GM12878 (cell line): ENCODE measurements around the gene ACHE.

Experiments used
- ATF2 ChIP-seq: IDR thresholded peaks from 2 replicates; pipeline ENCODE4 v1.6.1; 2012; ENCODE audit warnings: low read length, inconsistent platforms
- EED ChIP-seq: sonication (generic); IDR thresholded peaks from 2 replicates; pipeline ENCODE4 v1.6.1; 2016; ENCODE audit warnings: antibody characterized with exemption, low read depth
- EP300 ChIP-seq, 2 experiments: fragments of 150-350 bp in 1 of 2; IDR thresholded peaks; 2 replicates each; pipeline ENCODE4 v1.6.1; 2011 to 2012; ENCODE audit warnings: low read depth in 2 of 2, low read length in 2 of 2, borderline replicate concordance in 1 of 2, improper control_type of control experiment in 1 of 2, inconsistent platforms in 1 of 2; ENCODE audit not compliant: control insufficient read depth in 1 of 2
- JUNB ChIP-seq: IDR thresholded peaks from 2 replicates; pipeline ENCODE4 v1.6.1; 2016; ENCODE audit warnings: antibody characterized with exemption, mild to moderate bottlenecking
- NFYB ChIP-seq: IDR thresholded peaks from 2 replicates; pipeline ENCODE4 v1.6.1; 2011; ENCODE audit warnings: low read depth, mild to moderate bottlenecking, low read length, improper control_type of control experiment, moderate library complexity; ENCODE audit not compliant: insufficient read depth
- PAX8 ChIP-seq: fragments of 450-650 bp; IDR thresholded peaks from 2 replicates; pipeline ENCODE4 v1.6.1; 2017; ENCODE audit warnings: mild to moderate bottlenecking, moderate library complexity
- PML ChIP-seq: IDR thresholded peaks from 2 replicates; pipeline ENCODE4 v1.6.1; 2012; ENCODE audit warnings: low read length, inconsistent platforms
- POLR2A ChIP-seq: IDR thresholded peaks from 2 replicates; pipeline ENCODE4 v1.6.1; 2011; ENCODE audit warnings: low read depth, mild to moderate bottlenecking, low read length
- STAT1 ChIP-seq: fragments of 450-650 bp; conservative IDR thresholded peaks from 2 replicates; pipeline ENCODE4 v1.6.1; 2014; ENCODE audit warnings: antibody characterized with exemption, mild to moderate bottlenecking
- TAF1 ChIP-seq: IDR thresholded peaks from 2 replicates; pipeline ENCODE4 v1.6.1; 2011; ENCODE audit warnings: mild to moderate bottlenecking, low read depth, low read length, borderline replicate concordance
- YY1 ChIP-seq: IDR thresholded peaks from 2 replicates; pipeline ENCODE4 v1.6.1; 2011; ENCODE audit warnings: low read depth, mild to moderate bottlenecking, low read length
- ZNF24 ChIP-seq: fragments of 450-650 bp; IDR thresholded peaks from 2 replicates; pipeline ENCODE4 v1.6.1; 2017; ENCODE audit warnings: antibody characterized with exemption, mild to moderate bottlenecking
- ZNF384 ChIP-seq: IDR thresholded peaks from 2 replicates; pipeline ENCODE4 v1.6.1; 2012; ENCODE audit warnings: low read depth, mild to moderate bottlenecking, low read length, improper control_type of control experiment, borderline replicate concordance
- TF ChIP-seq, protein P1 (sequence below), 3 experiments: IDR thresholded peaks in 2 of 3; conservative IDR thresholded peaks in 1 of 3; 2 replicates each; pipeline ENCODE4 v1.5.1; 2011; ENCODE audit warnings: low read depth in 3 of 3, low read length in 3 of 3, mild to moderate bottlenecking in 3 of 3, control low read depth in 2 of 3, moderate library complexity in 2 of 3, inconsistent platforms in 1 of 3, mixed read lengths in 1 of 3; ENCODE audit not compliant: control insufficient read depth in 2 of 3, insufficient read depth in 1 of 3; ENCODE audit errors: extremely low read depth in 1 of 3

GRCh38 chr7:100894860-100895700, 608 bp downstream of the ACHE start:
- TF ChIP-seq YY1 (no peak), ZNF384 (no peak), PML (no peak), TAF1 (no peak), EED (0 out of 2 replicates have a peak, but pooled peaks have one; percentile 20), ZNF24 (no peak), STAT1 (0 out of 2 replicates have a peak, but pooled peaks have one; percentile 28), JUNB (no peak), NFYB (no peak), POLR2A (no peak), EP300 (IDR thresholded peaks at IDR 0.05; ENCODE audit: borderline replicate concordance in 1 of 2, control insufficient read depth in 1 of 2, low read depth in 2 of 2, low read length in 2 of 2) (no peak), ATF2 (no peak), PAX8 (no peak)
- TF ChIP-seq, protein P1, sequence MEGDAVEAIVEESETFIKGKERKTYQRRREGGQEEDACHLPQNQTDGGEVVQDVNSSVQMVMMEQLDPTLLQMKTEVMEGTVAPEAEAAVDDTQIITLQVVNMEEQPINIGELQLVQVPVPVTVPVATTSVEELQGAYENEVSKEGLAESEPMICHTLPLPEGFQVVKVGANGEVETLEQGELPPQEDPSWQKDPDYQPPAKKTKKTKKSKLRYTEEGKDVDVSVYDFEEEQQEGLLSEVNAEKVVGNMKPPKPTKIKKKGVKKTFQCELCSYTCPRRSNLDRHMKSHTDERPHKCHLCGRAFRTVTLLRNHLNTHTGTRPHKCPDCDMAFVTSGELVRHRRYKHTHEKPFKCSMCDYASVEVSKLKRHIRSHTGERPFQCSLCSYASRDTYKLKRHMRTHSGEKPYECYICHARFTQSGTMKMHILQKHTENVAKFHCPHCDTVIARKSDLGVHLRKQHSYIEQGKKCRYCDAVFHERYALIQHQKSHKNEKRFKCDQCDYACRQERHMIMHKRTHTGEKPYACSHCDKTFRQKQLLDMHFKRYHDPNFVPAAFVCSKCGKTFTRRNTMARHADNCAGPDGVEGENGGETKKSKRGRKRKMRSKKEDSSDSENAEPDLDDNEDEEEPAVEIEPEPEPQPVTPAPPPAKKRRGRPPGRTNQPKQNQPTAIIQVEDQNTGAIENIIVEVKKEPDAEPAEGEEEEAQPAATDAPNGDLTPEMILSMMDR (IDR thresholded peaks at IDR 0.05 in 2 of 3, conservative IDR thresholded peaks at IDR 0.05 in 1 of 3; ENCODE audit: control insufficient read depth in 2 of 3, extremely low read depth in 1 of 3, insufficient read depth in 1 of 3, low read depth in 3 of 3, low read length in 3 of 3), result peak; percentile 72 to 91 (median 74)
